ENCODE measurements around the gene TACC3.

Gene TACC3

DNA sequence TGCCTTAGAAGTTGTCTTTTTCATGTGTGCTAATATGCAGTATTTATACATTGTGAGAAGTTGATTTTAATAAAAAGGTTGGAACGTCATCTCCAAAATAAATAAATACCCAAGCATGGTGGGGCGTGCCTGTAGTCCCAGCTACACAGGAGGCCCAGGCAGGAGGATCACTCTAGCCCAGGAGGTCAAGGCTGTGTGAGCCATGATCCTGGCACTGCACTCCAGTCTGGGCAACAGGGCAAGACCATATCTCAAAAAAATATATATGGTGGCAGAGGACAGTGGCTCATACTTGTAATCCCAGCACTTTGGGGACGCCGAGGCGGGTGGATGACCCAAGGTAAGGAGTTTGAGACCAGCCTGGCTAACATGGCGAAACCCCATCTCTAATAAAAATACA is 15.6 kb upstream of the TACC3 start:
- DNase-seq: no peak

DNA sequence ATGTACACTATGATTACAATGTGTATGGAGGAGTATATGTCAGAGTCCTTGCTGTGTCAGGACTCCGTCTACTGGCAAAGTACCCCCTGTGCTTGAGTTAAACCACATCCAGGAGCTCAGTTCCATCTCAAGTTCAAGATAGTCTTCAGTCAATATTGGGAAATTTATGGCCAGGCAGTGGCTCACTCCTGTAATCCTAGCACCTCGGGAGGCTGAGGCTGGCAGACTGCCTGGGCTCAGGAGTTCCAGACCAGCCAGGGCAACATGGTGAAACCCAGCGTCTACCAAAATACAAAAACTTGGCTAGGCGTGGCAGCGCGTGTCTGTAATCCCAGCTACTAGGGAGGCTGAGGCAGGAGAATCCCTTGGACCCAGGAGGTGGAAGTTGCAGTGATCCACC is 15.0 kb upstream of the TACC3 start:
- no peak for DNase-seq

DNA sequence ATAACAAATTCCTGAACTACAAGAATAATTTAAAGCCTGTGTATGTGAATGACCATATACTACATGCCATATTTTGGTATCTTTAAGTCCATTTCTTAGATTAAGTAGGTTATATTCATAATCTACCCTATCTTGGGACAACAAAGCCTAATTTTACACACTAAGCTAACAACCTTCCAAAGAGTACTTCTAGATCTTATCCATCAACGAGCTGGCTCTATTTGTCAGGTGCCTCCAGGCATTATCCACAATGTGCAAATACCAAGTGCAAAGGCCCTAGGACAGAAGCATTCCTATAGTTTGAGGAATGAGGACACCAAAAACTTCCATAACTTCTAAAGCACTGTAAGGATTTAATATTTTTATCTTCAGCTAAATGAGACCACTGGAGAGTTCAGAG is 12.7 kb upstream of the TACC3 start:
- DNase-seq: no peak

DNA sequence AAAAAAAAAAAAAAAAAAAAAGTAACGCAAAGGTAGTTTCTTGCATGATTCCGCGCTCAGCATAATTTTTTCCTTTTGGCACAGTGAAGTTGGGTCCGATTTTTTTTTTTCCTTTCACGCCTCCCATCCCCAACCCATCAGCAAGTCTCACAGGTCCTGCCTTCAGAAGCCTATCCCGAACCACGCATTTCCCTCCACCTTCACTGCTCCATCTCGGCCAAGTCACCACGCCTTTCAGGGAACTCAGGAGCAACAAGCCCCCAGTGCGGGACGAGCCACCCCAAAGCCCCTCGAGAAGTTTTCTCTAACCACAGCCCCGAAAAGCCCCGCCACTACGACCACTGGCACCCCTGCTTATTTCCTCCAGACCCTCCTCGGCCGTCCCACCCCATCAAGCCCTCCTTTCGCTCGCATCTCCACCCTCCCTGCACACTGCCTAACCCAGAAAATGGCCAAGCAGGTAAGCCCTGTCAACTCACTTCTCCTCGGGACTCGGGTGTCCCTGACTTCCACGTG is 10.2 kb upstream of the TACC3 start:
- no peak for DNase-seq

DNA sequence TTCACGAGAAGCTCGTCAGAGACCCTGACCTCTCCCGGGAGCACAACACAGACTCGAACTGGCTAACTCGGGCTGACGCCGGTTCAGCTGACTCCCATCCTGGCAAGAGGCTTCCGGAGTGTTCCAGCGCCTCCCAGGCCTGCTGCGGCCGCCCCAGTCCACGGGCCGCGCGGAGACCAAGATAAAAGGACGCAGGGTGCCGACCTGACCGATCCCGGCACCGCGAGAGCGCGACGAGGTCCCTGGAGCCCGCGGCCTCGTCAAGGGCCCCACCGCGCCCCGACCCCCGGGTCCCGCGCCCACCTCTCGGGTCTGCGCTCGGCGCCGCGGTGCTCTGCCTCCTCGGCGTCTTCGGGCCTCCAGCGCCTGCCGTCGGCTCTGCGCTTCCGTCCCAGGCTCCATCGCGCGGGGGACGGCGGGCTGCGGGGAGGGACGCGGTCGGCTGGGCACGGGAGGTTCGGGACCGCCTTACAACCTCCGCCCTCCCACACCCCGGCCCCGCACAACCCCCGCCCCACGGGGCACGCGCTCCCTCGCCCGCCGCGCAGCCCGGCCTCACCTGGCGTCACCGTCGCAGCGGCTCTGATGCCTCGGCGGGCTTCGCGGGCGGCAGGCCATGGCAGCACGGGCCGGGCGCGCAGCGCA is 9.6 kb upstream of the TACC3 start:
- no peak for DNase-seq

DNA sequence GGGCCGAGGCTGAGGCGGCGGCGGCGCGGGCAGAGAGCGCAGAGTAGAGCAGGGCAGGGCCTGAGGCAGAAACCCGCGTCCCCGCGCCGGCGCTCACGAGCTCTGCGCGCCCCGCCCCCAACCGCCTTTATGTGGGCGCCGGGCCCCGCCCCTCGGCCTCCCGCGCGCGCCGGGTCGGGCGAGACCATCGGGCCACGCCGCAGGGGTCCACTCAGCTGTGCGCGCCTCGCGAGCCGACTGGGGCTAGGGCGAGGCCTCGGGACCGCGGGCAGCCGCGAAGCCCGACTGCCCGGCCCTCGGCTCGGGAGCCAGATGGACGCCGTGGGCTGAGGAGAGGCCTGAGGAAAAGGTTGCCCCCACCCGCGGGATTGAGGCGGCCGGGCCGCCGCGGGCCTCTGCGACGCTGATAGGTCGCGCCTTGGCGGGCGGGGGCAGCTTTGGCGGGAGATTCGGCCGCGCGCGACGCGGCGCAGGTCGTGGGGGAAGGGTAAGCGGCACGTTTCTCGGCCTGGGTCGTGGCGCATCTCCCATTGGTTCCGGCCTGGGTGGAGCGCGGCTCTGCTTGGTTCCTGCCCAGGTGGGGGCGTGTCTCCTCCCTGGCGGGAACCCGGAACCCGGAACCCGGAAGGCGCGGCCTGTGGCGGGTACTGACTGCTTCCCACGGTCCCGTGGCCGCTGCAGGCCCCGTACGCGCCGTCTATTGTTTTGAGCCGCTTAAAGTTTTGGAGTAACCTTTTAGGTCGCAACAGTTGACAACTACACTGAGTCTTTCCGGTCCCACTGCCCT is 8.9 kb upstream of the TACC3 start, which contains the start of gene SLBP:
Gene SLBP, minus strand, starts transcription at position 104 of the 787 bp plus-strand sequence. CDS start 131 bp downstream, outside the sequence.
- DNase-seq: peak; percentile 96

DNA sequence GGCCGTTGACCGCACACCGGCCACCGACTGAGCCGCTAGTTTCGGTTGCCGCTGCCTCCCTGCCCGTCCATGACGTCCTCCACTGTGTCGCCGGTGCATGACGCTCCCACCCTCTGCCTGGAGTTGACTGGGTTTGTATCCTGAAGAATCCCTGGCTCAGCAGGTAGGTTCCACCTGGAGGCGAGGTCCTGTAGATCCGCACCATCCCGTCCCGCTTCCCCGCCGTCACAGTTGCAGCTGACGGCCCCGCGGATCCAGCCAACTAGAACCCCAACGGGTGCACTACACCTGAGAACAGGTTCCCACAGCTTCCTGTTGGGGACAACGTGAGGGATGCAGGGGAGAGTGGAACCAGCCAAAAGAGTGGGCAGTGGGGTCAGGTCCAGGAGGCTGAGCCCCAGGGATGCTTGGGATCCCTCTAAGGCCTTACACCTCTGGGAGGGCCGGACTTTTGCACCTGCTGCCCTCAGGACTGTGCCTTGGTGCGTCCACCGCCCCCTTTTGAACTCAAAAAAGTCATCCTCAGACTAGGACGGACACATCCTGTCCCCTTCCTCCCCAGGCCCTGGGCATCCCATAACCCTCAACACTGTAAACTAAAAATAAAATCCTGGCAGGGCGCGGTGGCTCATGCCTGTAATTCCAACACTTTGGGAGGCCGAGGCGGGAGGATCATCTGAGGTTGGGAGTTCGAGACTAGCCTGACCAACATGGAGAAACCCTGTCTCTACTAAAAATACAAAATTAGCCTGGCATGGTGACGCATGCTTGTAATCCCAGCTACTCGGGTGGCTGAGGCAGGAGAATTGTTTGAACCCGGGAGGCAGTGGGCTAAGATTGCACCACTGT is 8.1 kb upstream of the TACC3 start:
- no peak for DNase-seq

DNA sequence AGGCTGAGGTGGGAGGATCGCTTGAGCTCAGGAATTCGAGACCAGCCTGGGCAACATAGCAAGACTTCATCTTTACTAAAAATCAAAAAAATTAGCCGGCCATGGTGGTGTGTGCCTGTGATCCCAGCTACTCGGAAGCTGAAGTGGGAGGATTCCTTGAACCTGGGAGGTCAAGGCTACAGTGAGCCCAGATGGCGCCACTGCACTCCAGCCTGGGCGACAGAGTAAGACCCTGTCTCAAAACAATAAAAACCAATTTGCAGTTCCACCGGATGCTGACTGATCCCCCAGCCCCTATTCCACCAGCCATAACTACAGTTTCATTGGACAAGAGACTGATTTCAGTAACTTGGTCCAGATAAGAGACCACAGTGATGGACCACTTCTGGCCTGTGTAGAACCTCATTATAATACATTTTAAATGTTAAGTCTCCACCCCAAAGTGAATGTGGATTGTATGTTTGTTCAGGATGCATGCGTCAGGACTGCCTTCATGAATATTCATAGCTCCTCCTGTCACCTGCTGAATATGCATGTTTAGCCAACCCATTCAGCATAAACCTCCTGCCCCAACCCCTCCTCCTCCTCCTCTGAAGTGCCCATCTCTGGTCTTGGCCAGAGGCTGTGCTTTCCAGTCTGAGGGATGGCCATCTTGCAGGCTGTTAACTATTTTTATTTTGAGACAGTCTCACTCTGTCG is 6.9 kb upstream of the TACC3 start:
- DNase-seq: no peak

DNA sequence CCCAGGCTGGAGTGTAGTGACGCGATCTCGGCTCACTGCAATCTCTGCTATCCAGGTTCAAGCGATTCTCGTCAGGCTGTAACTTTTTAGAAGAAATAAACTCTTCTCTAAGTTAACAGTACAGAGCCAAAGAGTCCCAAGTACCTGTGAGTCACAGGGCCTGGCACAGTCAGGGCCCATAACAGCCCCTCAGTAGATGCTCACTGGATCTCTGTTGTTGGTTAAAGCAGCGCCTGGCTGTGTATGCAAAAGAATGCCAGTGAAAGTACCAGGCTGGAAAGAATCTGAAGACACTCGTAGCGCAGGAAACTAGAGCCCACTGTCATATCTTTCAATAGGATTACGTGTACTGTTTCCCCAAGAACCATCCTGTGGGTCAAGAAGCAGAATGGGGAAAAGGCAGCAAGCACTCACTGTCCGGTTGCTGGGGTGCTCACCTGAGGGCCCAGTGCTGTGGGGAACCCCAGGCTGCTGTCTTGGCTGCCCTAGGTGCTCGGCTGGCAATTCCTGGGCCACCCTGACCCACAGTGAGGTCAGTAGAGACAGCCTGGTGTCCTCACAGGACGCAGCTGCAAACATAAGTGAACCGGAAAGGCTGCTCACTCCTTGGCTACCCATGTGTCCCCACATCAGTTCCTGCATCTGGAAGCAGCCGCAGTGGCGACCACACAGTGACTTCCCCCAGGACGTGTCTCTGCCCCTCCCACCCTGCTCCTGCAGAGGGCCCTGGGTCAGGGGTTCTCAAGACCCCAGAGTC is 6.1 kb upstream of the TACC3 start:
- no peak for DNase-seq

DNA sequence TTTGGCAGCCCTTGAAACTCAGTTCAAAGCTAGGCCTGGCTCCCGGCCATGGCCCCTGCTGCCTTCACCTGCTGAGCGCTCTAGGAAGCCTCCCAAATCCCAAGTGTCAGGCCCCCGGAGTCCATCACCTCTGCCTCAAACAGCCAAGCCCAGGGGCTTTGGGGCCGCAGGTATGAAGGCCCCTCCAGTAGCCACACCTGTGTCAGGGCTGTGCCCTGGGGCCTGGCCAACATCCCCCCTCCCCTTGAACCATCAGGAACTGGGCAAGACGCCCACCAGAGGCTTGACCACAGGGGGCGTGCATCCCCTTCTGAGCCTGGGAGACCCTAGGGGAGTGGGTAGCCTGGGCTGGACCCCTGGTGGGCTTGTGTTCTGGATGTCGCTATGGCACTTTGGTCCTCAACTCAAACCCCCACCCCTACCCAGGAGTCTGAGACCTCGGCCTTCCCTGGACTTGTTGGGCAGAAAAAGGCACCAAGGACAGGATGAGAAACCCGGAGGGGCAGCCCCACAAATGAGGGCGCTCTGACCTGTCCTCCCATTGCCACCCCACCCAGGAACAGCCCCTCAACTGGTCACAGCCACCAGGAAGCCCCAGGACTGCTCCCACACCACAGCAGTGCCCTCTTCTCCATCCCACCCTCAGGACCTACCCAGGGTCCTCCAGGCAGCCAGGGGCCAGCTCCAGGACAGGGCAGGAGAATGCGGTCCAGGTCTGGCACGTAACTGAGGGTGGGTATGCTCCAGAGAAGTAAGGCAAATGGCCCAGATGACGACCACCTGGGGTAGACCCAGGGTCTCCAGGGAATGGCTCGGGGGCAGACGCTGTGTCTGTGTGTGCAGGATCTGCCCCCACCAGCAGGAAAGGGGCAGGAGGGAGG is 5.0 kb upstream of the TACC3 start:
- no peak for DNase-seq

DNA sequence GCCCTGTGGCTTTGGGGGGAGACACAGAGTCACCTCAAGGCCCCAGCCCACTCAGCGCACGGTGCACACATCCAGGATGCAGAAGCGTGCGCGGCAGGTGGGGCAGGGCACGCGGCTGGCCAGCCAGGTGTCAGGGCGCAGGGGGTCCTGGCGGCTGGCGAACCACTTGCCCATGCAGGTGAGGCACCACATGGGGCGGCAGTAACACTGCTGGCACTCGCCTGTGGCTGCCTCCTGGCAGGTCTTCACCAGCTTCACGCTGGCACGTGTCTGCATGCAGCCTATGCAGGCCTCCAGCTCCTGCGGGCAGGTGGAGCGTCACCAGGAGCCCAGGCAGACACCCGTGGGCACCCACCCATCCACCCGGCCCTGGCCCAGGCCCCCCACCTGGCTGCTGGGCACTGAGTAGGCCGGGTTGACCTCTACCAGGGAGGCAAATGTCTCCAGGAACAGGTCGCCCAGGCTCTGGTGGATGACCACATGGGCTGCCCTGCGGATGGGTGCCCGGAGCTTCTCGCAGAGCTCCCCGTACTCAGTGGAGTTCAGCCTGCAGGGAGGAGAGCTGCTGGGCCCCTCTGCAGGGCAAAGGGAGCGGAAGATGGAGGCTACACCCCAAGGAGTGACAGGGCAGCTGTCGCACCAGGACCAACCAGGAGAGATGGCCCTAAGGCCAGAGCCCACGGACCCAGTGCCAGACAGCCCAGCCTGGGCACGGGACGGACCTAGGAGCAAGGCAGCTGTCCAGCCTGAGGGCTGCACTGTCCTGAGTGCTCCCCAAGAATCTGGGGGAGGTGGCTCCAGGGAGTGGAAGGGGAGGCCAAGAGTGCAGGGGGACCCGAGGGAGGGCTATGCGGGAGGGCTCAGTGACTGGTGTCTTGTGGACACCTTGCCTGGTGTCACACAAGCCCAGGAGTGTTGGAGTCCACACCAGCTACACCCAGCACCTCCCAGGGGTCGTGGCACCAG is 3.9 kb upstream of the TACC3 start:
- DNase-seq: no peak

DNA sequence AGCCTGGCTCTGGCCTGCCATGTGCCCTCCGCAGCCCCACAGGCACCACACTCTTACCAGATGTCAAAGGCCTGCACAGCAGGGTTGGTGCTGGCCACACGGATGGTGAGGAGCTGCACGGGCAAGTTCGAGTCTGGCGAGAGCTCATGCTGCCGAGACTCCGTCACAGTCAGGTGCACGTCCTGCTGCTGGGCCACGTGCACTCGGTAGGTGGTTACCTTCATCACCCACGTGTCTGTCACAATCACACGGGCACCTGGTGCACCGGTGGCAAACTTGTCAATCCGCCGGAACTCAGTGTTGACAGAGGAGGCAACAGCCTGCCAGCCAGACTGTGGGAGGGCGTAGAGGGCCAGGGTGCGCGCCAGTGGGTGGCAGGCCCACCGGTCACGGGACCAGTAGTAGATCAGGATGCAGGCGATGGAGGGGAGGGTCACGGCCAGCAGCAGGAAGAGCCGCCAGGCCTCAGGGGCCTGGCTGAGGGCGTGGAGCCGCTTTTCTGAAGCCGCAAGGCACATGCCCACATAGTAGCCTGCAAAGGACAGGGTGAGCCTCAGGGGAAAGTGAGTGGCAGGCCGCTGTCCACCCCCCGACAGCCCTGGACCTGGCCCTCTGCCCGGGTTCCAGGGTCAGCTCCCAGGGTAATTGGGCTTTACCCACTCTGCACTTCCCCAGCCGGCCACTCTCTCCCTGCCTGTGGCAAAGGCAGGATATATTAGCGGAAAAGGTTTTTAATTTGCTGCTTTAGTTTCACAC is 3.0 kb upstream of the TACC3 start:
- no peak for DNase-seq

DNA sequence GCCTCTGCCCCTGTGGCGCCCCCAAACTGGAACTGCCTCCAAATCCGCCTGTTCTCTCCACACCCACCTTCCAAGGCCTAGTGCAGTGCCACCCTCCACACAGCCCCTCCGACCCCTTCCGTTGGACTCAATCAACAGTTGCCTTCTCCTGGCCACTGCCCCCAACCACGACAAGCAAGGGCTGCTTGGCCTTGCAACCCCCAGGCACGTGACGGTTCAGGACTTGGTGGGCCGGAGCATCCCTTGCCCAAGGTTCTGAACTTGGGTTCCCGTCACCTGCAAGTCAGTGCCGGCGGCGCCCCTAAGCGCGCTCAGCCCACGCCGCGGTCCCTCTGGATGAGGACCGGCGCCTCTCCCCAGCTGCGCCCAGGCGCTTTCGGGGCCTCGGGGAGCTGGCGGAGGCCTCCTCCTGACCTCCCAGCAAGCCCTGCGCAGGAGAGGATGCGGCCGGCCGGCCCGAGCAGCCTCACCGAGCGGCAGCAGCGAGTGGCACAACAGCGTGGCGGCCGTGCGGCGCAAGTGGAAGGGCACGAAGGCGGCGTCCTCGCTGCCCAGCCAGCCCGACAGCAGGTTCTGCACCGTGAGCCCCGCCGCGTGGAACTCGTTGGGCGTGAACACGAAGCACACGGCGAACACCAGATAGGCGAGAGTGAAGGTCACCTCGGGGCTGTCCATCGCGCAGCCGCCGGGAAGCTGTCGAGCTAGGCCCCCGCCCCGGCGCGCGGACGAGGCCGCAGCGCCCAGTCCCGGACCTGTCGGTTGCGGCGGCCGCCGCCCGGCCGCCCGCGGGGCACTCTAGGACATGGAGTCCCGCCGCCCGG is 948 bp upstream of the TACC3 start:
- DNase-seq: no peak

DNA sequence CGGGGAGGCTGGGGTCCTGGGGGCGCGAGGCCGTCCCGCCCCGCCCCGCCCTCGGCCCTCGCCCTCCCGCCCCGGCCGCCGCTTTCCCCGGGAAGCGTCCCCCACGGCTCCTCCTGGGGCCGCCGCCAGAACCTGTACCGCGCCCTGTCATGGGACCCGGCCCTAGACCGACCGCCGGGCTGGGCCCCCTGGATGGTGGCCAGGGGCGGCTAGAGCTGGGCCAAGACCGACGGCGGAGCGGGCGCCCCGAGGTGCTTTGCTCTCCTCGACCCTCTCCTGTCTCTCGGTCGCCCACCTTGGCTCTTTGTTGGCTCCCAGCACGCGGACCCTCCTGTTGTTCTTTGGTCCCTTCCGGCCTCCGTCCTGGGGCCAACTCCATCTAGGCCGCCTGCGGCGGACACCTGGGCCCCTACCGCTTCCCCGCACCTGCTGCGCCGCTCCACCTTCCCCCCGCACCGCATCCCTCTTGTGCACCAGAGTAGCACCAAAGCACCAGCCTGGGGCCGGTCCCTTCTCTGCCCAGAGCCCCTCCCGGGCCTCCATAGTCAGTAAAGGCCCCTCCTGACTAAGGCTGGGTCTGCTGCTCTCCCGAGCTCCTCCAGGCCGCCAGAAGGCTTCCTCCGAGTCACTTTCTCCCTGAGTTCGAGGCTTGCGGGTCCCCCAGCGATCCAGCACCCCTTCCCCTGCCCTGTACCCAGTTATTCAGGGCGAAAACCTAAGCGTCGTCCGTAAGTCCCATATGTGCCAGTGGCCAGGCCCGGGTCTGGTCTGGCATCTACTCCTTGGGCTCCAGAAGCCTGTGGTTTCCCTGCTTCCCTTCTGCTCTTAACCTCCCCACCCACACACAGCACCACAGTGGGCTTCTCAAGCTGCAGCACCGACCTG is 587 bp downstream of the TACC3 start:
- DNase-seq: no peak

DNA sequence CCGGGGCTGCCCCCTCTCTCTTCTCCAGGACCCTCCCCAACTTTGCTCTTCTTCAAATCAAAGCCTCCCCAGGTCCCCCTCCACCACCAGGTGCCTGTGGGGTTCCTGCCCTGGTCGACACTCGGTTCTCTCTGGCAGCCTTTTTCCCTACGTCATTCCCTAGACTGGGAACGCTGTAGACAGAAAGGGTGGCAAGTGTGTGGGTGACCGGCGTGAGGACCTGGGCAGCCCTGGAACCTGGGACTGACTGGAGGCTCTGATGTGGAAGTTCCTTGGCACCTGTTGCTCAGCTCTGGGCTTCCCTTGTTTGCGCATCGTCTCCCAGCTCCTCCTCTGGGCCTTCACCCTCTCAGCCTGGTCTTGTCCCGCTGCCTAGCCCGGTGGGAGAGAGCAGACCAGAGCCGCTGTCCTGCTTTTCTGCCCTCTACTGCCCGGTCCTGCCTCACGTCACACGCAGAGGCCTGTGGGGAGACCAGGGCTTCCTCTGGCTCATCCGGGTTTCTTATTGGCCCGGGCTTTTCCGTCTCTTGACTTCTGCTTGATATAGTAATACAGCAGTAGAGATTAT is 1.3 kb downstream of the TACC3 start:
- no peak for DNase-seq

DNA sequence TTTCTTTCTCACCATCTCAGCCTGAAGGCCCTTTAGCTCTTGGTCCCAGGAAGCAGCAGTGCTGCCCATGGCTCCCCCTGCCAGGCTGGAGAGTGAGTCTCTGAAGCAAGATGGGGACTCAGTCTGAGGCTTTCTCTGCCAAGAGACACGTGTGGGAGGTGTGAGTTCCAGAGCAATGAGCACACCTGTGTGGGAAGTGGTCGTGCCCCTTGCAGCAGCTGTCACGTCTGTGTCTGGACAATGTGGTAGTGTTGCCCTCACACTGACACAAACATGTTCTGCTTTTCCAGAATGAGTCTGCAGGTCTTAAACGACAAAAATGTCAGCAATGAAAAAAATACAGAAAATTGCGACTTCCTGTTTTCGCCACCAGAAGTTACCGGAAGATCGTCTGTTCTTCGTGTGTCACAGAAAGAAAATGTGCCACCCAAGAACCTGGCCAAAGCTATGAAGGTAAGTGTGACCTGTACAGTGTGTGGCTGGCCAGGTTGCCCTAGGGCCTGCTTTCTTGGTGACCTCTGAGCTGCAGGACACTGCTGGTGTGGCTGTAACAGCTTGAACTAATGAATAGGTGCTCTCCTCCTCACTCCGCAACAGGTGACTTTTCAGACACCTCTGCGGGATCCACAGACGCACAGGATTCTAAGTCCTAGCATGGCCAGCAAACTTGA is 1.9 kb downstream of the TACC3 start:
- no peak for DNase-seq

All from effector CD8-positive, alpha-beta T cell (primary cell).